Stimulated activated CD4-positive, alpha-beta T cell treated with anti-CD3 and anti-CD28 coated beads, Interleukin-1b, Interleukin-23, amount 100 ng/mL, for 48 hours (primary cell): ENCODE measurements around the gene ELAVL1.

Source experiments
- DNase-seq: peaks from one replicate; pipeline ENCODE4 v3.0.0-alpha.2; 2020

The ELAVL1 gene

GRCh38 chr19:7983995-7984837 lies 21.2 kb downstream of the ELAVL1 start:
- no peak for DNase-seq

- DNase-seq, result no peak
Observed at GRCh38 chr19:7983286-7983950, 22.0 kb downstream of the ELAVL1 start.

- no peak for DNase-seq
Observed at GRCh38 chr19:7982651-7983099, 22.8 kb downstream of the ELAVL1 start.

GRCh38 chr19:7982103-7982502 lies 23.3 kb downstream of the ELAVL1 start:
- DNase-seq, result no peak

- DNase-seq, result no peak
Observed at GRCh38 chr19:7981661-7982060, 23.8 kb downstream of the ELAVL1 start.

GRCh38 chr19:7981199-7981598 lies 24.2 kb downstream of the ELAVL1 start:
- no peak for DNase-seq

GRCh38 chr19:7980635-7981121 lies 24.8 kb downstream of the ELAVL1 start:
- DNase-seq, result no peak

GRCh38 chr19:7980168-7980567 lies 25.3 kb downstream of the ELAVL1 start:
- DNase-seq, result no peak

GRCh38 chr19:7979559-7979958 lies 25.9 kb downstream of the ELAVL1 start:
- no peak for DNase-seq

- no peak for DNase-seq
Observed at GRCh38 chr19:7979011-7979410, 26.4 kb downstream of the ELAVL1 start.

- DNase-seq, result no peak
Observed at GRCh38 chr19:7978179-7978825, 27.1 kb downstream of the ELAVL1 start.

GRCh38 chr19:7977723-7978040 lies 27.8 kb downstream of the ELAVL1 start:
- no peak for DNase-seq

GRCh38 chr19:7977021-7977722 lies 28.3 kb downstream of the ELAVL1 start:
- DNase-seq, result no peak

- DNase-seq, result no peak
Observed at GRCh38 chr19:7976461-7976860, 29.0 kb downstream of the ELAVL1 start.

GRCh38 chr19:7975037-7975436 lies 30.4 kb downstream of the ELAVL1 start:
- DNase-seq, result no peak

- DNase-seq, result no peak
Observed at GRCh38 chr19:7973883-7974282, 31.6 kb downstream of the ELAVL1 start.

- no peak for DNase-seq
Observed at GRCh38 chr19:7971553-7972520, 33.6 kb downstream of the ELAVL1 start.

GRCh38 chr19:7970716-7971448 lies 34.6 kb downstream of the ELAVL1 start:
- no peak for DNase-seq

GRCh38 chr19:7969555-7969939 lies 35.9 kb downstream of the ELAVL1 start:
- DNase-seq, result no peak

- DNase-seq, result no peak
Observed at GRCh38 chr19:7968796-7969554, 36.5 kb downstream of the ELAVL1 start.
